SIG-M5 (cell line): Measurements from ENCODE around the gene TRIP12.

Experiments
- DNase-seq: peaks from one replicate; lab custom pipeline; 2025; lab: John Stamatoyannopoulos, UW

TRIP12 gene

GRCh38 chr2:229715895-229716507, 205.8 kb downstream of the TRIP12 start:
- no peak for DNase-seq

DNA sequence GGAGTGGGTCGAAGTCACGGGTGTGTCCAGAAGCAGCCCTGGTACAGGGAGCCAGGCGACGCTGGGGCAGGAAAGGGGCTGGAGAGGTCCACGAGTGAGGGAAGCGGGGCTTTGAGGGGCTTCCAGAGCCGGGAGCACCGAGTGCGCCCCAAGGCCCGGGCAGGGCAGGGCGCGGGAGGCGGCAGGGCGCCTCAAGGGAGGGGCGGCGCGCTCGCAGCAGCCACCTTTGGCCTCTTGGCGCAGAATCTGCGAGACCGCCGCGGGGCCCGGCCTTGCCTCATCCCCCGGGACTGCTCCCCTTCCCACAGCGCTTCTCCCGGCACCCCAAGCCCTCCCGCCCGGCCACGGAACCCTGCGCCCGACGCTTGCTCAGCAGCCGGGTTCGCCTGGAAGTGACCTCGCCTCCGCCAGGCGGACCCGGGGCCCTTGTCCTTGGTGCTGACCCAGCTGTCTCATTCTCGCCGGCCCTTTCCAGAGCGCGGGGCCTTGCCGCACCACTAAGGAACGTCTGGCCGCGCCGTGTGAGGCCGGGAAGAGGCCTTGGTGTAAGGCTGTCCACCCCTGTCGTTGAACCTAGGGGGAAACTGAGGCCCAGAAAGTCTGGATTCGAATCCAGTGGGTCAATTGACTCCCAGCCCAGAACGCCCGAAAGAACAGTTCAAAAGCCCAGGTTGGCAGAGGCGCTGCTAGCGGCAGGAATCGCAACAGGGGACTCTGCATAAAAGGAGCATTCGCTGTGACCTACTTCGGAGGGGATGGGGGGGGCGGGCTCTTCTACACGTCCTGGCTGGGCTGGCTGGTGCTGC, 206.9 kb downstream of the TRIP12 start:
- DNase-seq: no peak

DNA sequence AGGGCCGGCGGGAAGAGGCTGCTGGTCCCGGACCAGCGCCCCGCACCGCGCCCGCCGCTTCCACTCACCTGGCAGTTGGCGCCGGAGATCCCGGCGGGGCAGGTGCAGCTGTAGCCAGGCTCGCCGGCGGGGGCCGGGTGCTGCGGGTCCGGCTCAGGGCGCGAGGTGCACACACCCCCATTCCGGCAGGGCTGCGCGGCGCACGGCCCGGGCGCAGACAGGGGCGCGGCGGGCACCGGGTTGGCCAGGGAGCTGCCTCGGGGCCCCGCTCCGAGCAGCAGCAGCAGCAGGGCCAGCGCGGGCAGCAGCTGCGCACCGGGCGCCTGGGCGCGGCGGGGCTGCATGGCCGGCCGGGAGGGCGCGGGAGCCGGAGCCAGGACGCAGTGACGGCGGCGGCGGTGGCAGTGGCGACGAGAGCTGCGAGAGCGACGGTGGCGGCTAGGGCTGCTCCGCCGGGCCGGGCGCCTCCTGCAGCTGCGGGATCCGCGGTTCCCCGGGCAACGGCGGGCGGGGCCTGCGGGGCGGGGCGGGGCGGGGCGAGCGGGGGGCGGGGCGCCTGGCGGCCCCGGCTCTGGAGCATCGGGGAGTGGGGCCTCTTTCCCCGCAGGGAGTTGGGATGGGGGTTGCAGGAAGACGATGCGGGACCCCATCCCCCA, 207.6 kb downstream of the TRIP12 start, which contains the start of gene DNER:
Gene DNER, minus strand, starts transcription at position 476 of the 656 bp plus-strand sequence. Its CDS starts 132 bp downstream, at position 344.
- DNase-seq: no peak
